K562 (cell line): Measurements from ENCODE around the gene RNF39. TPM values are rescaled to one million over a fixed set of nuclear protein-coding genes. Genes with fewer than 3 reads are reported as not detected.

Experiments
- CTCF ChIP-seq, 3 experiments: IDR thresholded peaks in 2 of 3; conservative IDR thresholded peaks in 1 of 3; 2 replicates each; pipeline ENCODE4 v1.5.1; 2011 to 2012; ENCODE audit warnings: low read length in 3 of 3, mild to moderate bottlenecking in 3 of 3, control low read depth in 2 of 3, improper control_type of control experiment in 1 of 3, inconsistent platforms in 1 of 3, low read depth in 1 of 3, mixed read lengths in 1 of 3, moderate library complexity in 1 of 3; ENCODE audit not compliant: insufficient read depth in 2 of 3
- NELFE ChIP-seq: IDR thresholded peaks from 2 replicates; pipeline ENCODE4 v1.6.1; 2011; ENCODE audit warnings: mild to moderate bottlenecking; ENCODE audit not compliant: insufficient read depth, insufficient read length
- PML ChIP-seq: IDR thresholded peaks from 2 replicates; pipeline ENCODE4 v1.6.1; 2012; ENCODE audit warnings: low read length, inconsistent platforms
- RAD21 ChIP-seq, 2 experiments: fragments of 250-450 bp in 1 of 2; fragments of 450-650 bp in 1 of 2; sonication (Bioruptor Pico) in 1 of 2; formaldehyde crosslinking in 1 of 2; IDR thresholded peaks in 1 of 2; conservative IDR thresholded peaks in 1 of 2; 2 replicates each; pipeline versions ENCODE4 v1.4.0 to v1.8.0; 2020 to 2022; ENCODE audit warnings: mild to moderate bottlenecking in 2 of 2, moderate library complexity in 1 of 2
- REST ChIP-seq, 2 experiments: fragments of 450-650 bp; formaldehyde crosslinking in 1 of 2; IDR thresholded peaks; 2 replicates each; pipeline versions ENCODE4 v1.4.0 to v1.6.1; 2014 to 2020; ENCODE audit warnings: mild to moderate bottlenecking in 2 of 2, borderline replicate concordance in 1 of 2, low read depth in 1 of 2
- SNRNP70 ChIP-seq: fragments of 200-400 bp; formaldehyde crosslinking; optimal IDR thresholded peaks from 2 replicates; pipeline ENCODE3; 2017; ENCODE audit warnings: low read depth, low read length
- ZHX1 ChIP-seq: fragments of 150-350 bp; conservative IDR thresholded peaks from 2 replicates; pipeline ENCODE4 v1.6.1; 2014; ENCODE audit warnings: low read length
- ZNF277 ChIP-seq: fragments of 250-450 bp; sonication (Bioruptor Pico); IDR thresholded peaks from 2 replicates; pipeline ENCODE4 v1.8.0; 2022; ENCODE audit warnings: inconsistent platforms, mild to moderate bottlenecking, moderate library complexity, borderline replicate concordance
- polyA plus RNA-seq, 8 experiments: library from polyadenylated mRNA; depleted of rRNA in 4 of 8; stranded (reverse) in 5 of 8; unstranded in 3 of 8; fragments of >200 nt; fragmentation: Nextera tagmentation in 2 of 8; fragmentation: Illumina TruSeq in 1 of 8; extraction: Ambion mirVana in 2 of 8; extraction: Trizol in 1 of 8; gene quantifications; 2 replicates each; pipeline versions ENCODE4 v1.2.1 to v1.2.3, GENCODE V29; 2011 to 2014; ENCODE audit warnings: inconsistent platforms in 1 of 8, missing spikeins in 1 of 8
- total RNA-seq, 7 experiments: library from RNA; depleted of rRNA in 6 of 7; stranded (reverse); fragments of >200 nt in 6 of 7; fragmentation: Illumina TruSeq in 2 of 7; extraction: Trizol in 2 of 7; gene quantifications; 2 replicates each; pipeline versions ENCODE4 v1.2.1 to v1.2.3, GENCODE V29; 2011 to 2021; ENCODE audit warnings: low replicate concordance in 1 of 7

Gene RNF39
- total and polyA plus RNA-seq, 9 of the 15 experiments (the other 6 are each of a cell fraction or from before 2014, with no cell fraction given): not detected

GRCh38 chr6:30101444-30102413, 26.2 kb upstream of the RNF39 start (continued):
- no peak; the same call in 1 of the 2 replicates for TF ChIP-seq REST (IDR thresholded peaks at IDR 0.05; ENCODE audit: borderline replicate concordance)
- TF ChIP-seq REST (CRISPR knock-in tag; IDR thresholded peaks at IDR 0.05; ENCODE audit: low read depth): no peak
- TF ChIP-seq ZNF277 (CRISPR knock-in tag): no peak
- TF ChIP-seq CTCF (IDR thresholded peaks at IDR 0.05 in 2 of 3, conservative IDR thresholded peaks at IDR 0.05 in 1 of 3; ENCODE audit: insufficient read depth in 2 of 3, low read depth in 1 of 3, low read length in 3 of 3): peak in 2 of 3 experiments; percentile 44 to 47; a peak in 3 of 6 replicates
- TF ChIP-seq NELFE: no peak
- TF ChIP-seq SNRNP70: no peak
- TF ChIP-seq PML: no peak
- TF ChIP-seq RAD21 (CRISPR knock-in tag; conservative IDR thresholded peaks at IDR 0.05 in 1 of 2, IDR thresholded peaks at IDR 0.05 in 1 of 2): peak in 1 of 2 experiments; percentile 47; a peak in 2 of 4 replicates
- TF ChIP-seq ZHX1: no peak
